ENCODE results near the gene COX6B1.

DNA sequence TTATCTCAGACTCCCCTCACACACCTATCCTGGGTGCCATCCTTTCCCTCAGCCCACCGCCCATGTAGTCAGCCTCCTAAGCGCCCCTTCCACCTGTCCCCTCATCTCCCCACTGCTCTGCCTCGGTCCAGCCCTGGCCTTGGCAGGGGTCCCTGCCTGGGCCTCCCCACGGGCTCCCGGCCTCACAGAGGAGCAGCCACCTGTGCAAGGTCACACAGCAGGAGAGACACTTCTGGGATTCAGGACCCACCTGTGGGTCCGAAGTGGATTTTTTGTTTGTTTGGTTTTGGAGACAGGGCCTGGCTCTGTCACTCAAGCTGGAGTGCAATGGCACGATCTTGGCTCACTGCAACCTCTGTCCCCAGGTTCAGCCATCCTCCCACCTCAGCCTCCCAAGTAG, 17.5 kb downstream of the COX6B1 start:
- TF ChIP-seq, protein P1, sequence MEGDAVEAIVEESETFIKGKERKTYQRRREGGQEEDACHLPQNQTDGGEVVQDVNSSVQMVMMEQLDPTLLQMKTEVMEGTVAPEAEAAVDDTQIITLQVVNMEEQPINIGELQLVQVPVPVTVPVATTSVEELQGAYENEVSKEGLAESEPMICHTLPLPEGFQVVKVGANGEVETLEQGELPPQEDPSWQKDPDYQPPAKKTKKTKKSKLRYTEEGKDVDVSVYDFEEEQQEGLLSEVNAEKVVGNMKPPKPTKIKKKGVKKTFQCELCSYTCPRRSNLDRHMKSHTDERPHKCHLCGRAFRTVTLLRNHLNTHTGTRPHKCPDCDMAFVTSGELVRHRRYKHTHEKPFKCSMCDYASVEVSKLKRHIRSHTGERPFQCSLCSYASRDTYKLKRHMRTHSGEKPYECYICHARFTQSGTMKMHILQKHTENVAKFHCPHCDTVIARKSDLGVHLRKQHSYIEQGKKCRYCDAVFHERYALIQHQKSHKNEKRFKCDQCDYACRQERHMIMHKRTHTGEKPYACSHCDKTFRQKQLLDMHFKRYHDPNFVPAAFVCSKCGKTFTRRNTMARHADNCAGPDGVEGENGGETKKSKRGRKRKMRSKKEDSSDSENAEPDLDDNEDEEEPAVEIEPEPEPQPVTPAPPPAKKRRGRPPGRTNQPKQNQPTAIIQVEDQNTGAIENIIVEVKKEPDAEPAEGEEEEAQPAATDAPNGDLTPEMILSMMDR (IDR thresholded peaks at IDR 0.05): no peak
- no peak for TF ChIP-seq POLR2AphosphoS5 (IDR thresholded peaks at IDR 0.05; ENCODE audit: low read depth, low read length)
- TF ChIP-seq EZH2phosphoT487 (IDR thresholded peaks at IDR 0.05; ENCODE audit: borderline replicate concordance, low read depth): no peak
- no peak for TF ChIP-seq EP300 (IDR thresholded peaks at IDR 0.05; ENCODE audit: borderline replicate concordance in 1 of 2, low read depth in 1 of 2, low read length in 1 of 2)
- no peak for TF ChIP-seq TCF12 (IDR thresholded peaks at IDR 0.05)
- no peak for TF ChIP-seq NFIC (IDR thresholded peaks at IDR 0.05; ENCODE audit: borderline replicate concordance)
- no peak for TF ChIP-seq MAX (IDR thresholded peaks at IDR 0.05; ENCODE audit: low read depth)
- TF ChIP-seq, protein P2, sequence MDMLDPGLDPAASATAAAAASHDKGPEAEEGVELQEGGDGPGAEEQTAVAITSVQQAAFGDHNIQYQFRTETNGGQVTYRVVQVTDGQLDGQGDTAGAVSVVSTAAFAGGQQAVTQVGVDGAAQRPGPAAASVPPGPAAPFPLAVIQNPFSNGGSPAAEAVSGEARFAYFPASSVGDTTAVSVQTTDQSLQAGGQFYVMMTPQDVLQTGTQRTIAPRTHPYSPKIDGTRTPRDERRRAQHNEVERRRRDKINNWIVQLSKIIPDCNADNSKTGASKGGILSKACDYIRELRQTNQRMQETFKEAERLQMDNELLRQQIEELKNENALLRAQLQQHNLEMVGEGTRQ (IDR thresholded peaks at IDR 0.05; ENCODE audit: borderline replicate concordance, low read depth, low read length): no peak
- no peak for TF ChIP-seq TAF1 (IDR thresholded peaks at IDR 0.05; ENCODE audit: borderline replicate concordance, low read depth, low read length)
- TF ChIP-seq CHD2 (IDR thresholded peaks at IDR 0.05; ENCODE audit: low read length, partially characterized antibody): no peak
- no peak for TF ChIP-seq MXI1 (IDR thresholded peaks at IDR 0.05; ENCODE audit: low read depth, low read length)
- no peak for TF ChIP-seq GABPA (IDR thresholded peaks at IDR 0.05; ENCODE audit: low read depth)
- no peak for TF ChIP-seq IRF3 (IDR thresholded peaks at IDR 0.05; ENCODE audit: low read depth, low read length)

All from SK-N-SH (cell line).